Heart right ventricle (tissue), 16 donors: ENCODE results near the gene PPM1H. TPM values are rescaled to one million over a fixed set of nuclear protein-coding genes. Genes with fewer than 3 reads are reported as not detected.

Experiments used
- ATAC-seq, 8 donors: fragments of 200-7000 bp; cut with Tn5 transposase; one replicate each; pipeline ENCODE4 v1.9.1; 2020; ENCODE audit warnings: mild to moderate bottlenecking in 8 of 8, moderate library complexity in 8 of 8, moderate number of reproducible peaks in 1 of 8
- DNase-seq, 2 donors: peaks; one replicate each; pipeline ENCODE4 v3.0.0-alpha.2; 2020
- H3K27ac ChIP-seq, 10 donors: fragments of 200-600 bp; sonication (generic) in 2 of 10; one replicate each; pipeline versions ENCODE4 v1.5.0 to v1.8.0; 2020 to 2022; ENCODE audit warnings: mild to moderate bottlenecking in 3 of 10
- H3K27me3 ChIP-seq, 7 donors: fragments of 200-600 bp; one replicate each; pipeline ENCODE4 v1.8.0; 2021 to 2022; ENCODE audit warnings: mild to moderate bottlenecking in 2 of 7
- H3K36me3 ChIP-seq, 9 donors: fragments of 200-600 bp; sonication (generic) in 1 of 9; one replicate each; pipeline versions ENCODE4 v1.5.0 to v1.8.0; 2020 to 2022; ENCODE audit warnings: mild to moderate bottlenecking in 2 of 9
- H3K4me1 ChIP-seq, 9 donors: fragments of 200-600 bp; sonication (generic) in 1 of 9; one replicate each; pipeline versions ENCODE4 v1.5.0 to v1.8.0; 2020 to 2022; ENCODE audit warnings: mild to moderate bottlenecking in 4 of 9
- H3K4me3 ChIP-seq, 10 donors: fragments of 200-600 bp; sonication (generic) in 2 of 10; one replicate each; pipeline versions ENCODE4 v1.5.0 to v1.8.0; 2020 to 2022; ENCODE audit warnings: mild to moderate bottlenecking in 7 of 10, moderate library complexity in 2 of 10
- H3K9me3 ChIP-seq, 11 donors: fragments of 200-600 bp in 10 of 11; sonication (generic) in 2 of 11; one replicate each; pipeline versions ENCODE4 v1.5.0 to v1.8.0; 2013 to 2022; ENCODE audit warnings: mild to moderate bottlenecking in 2 of 11, control low read depth in 1 of 11, moderate library complexity in 1 of 11
- WGBS, 2 donors: extraction: QIAGEN DNeasy Blood & Tissue Kit; methylation state at CpG; one replicate each; pipeline ENCODE4 v1.1.7; 2013; ENCODE audit warnings: inconsistent platforms in 1 of 2; 5-methylcytosine and 5-hydroxymethylcytosine counted together
- intact Hi-C, 10 donors: fragments of 100-400 bp; cut with DNase I; formaldehyde crosslinking; loops; one replicate each; pipeline versions ENCODE4 v1.11.1 to v1.14.2; 2022
- polyA plus RNA-seq, 2 donors: library from polyadenylated mRNA; stranded (reverse); fragments of 200-250 nt; gene quantifications; one replicate each; pipeline ENCODE4 v1.2.3, GENCODE V29; 2013
- total RNA-seq, 10 donors: library from RNA; stranded (reverse); fragmentation: NEBNext Ultra II Directional in 3 of 10; extraction: Animal tissue kit (Norgen Biotek cat#: 25700) in 3 of 10; gene quantifications; one replicate each; pipeline versions ENCODE4 v1.2.1 to v1.2.4, GENCODE V29; 2021 to 2023
- TF ChIP-seq, protein P1 (sequence below), 9 donors: fragments of 200-600 bp; sonication (generic) in 2 of 9; IDR thresholded peaks; one replicate each; pipeline versions ENCODE4 v1.5.0 to v1.8.0; 2021 to 2022; ENCODE audit warnings: antibody characterized with exemption in 9 of 9, mild to moderate bottlenecking in 5 of 9, moderate library complexity in 1 of 9
- donor health status: Arrhythmogenic right ventricular cardiomyopathy.
- donor health status: ischemic (EF 13 %, LVEDD 7.1; RV severe dilation, severe dysfunction).
- donor health status: healthy with polysubstance abuse.
- donor health status: DM: no; HTN: yes; CAD: no.
- donor health status: DM: no; HTN: no; CAD: no.
- donor health status: ischemic (EF 25% LVEDD 6.9; RV normal size, moderate dysfunction).
- donor health status: ischemic (EF 25% LVEDD 5.7; RV mildly dilated, moderate dysfunction).
- donor health status: healthy.
- donor health status: DM: yes; HTN: yes; CAD: no.
- donor health status: Ischemic cardiomyopathy.
- donor health status: ischemic (EF 35%, LVEDD 5.7; RV mildly dilated, moderate dysfunction).
- donor health status: nonischemic (EF 11% LVEDD 7.7; RV severe dilation, severe dysfunction).
- donor health status: DM: yes; HTN: yes; CAD: no.
- donor health status: PGD.
- donor health status: ischemic (EF 29% LVEDD 5.4; RV normal size, mild dysfunction).
- donor health status: nonischemic (EF 23%, LVEDD 6.1; RV moderate dilation, normal function).

The PPM1H gene
- total and polyA plus RNA-seq, 12 donors = 0.62 to 7.1 (median 5.3) TPM

DNA sequence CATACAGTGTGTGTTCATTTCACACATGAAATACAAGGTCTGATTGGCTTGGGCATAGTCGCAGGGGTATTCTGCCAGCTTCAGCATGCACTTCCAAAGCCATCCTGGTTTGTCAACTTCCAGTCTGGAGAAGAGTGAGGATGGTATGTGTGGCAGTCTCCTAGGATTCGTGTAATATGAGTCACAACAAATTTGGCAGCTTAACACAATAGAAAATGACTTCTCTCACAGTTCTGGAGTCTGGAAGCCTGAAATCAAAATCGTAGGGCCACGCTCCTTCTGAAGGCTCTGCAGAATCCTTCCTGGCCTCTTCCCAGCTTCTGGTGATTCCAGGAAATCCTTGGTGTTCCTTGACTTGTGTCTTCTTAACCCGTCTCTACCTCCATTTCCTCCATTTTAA, 167.5 kb downstream of the PPM1H start:
- Histone ChIP-seq H3K9me3 (no peaks in the 10 kb centered on the region), H3K27ac (no peak overlapping the region), H3K4me3 (no peak overlapping the region), H3K4me1 (peaks cover 0 to 18% (median 2%) of the 10 kb centered on the region in 9 donors), H3K27me3 (no peaks in the 10 kb centered on the region), H3K36me3 (peaks cover 0 to 3% (median 0%) of the 10 kb centered on the region in 9 donors)
- ATAC-seq (peak in 1 of 8 donors; percentile 31), DNase-seq (no peak)
- TF ChIP-seq, protein P1, sequence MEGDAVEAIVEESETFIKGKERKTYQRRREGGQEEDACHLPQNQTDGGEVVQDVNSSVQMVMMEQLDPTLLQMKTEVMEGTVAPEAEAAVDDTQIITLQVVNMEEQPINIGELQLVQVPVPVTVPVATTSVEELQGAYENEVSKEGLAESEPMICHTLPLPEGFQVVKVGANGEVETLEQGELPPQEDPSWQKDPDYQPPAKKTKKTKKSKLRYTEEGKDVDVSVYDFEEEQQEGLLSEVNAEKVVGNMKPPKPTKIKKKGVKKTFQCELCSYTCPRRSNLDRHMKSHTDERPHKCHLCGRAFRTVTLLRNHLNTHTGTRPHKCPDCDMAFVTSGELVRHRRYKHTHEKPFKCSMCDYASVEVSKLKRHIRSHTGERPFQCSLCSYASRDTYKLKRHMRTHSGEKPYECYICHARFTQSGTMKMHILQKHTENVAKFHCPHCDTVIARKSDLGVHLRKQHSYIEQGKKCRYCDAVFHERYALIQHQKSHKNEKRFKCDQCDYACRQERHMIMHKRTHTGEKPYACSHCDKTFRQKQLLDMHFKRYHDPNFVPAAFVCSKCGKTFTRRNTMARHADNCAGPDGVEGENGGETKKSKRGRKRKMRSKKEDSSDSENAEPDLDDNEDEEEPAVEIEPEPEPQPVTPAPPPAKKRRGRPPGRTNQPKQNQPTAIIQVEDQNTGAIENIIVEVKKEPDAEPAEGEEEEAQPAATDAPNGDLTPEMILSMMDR (IDR thresholded peaks at IDR 0.05) = no peak
- intact Hi-C loops = loop anchor here in 1 of 10 donors (10.0 kb wide), 1 partner anchor 63 kb away; no protein-coding TSS in a partner anchor
- WGBS, 2 donors = 78 to 90% methylated on average over 5 of the region's 5 CpGs

DNA sequence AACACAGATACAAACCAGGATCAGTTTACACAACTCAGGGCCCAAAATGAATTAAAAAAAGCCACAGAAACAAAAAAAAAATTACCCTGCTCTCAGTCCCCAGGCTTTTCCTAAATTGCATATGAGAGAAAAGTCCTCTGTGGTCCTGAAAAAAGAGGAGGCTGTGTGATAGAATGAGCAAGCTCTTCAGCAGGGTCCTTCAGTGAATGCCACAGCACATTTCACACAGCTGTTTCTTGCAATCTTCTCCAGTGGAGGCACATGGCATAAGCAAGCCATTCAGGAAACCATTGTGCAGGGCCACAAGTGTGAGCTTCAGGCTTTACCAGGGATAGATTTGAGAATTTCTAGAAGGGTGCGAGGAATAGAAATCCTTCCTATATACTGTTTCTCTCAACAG, 168.5 kb downstream of the PPM1H start:
- H3K4me1 ChIP-seq = peaks cover 0 to 26% (median 9%) of the 10 kb centered on the region in 9 donors
- H3K4me3 ChIP-seq = no peak overlapping the region
- H3K36me3 ChIP-seq = peaks cover 0 to 3% (median 0%) of the 10 kb centered on the region in 9 donors
- H3K9me3 ChIP-seq = no peaks in the 10 kb centered on the region
- TF ChIP-seq, protein P1 (IDR thresholded peaks at IDR 0.05) = no peak
- H3K27ac ChIP-seq = no peak overlapping the region
- intact Hi-C loops = loop anchor here in 1 of 10 donors (10.0 kb wide), 1 partner anchor 62 kb away; no protein-coding TSS in a partner anchor
- no peak for ATAC-seq
- no peak for DNase-seq
- 100% methylated on average over 1 of the region's 1 CpG for WGBS, 2 donors
- H3K27me3 ChIP-seq = no peaks in the 10 kb centered on the region

DNA sequence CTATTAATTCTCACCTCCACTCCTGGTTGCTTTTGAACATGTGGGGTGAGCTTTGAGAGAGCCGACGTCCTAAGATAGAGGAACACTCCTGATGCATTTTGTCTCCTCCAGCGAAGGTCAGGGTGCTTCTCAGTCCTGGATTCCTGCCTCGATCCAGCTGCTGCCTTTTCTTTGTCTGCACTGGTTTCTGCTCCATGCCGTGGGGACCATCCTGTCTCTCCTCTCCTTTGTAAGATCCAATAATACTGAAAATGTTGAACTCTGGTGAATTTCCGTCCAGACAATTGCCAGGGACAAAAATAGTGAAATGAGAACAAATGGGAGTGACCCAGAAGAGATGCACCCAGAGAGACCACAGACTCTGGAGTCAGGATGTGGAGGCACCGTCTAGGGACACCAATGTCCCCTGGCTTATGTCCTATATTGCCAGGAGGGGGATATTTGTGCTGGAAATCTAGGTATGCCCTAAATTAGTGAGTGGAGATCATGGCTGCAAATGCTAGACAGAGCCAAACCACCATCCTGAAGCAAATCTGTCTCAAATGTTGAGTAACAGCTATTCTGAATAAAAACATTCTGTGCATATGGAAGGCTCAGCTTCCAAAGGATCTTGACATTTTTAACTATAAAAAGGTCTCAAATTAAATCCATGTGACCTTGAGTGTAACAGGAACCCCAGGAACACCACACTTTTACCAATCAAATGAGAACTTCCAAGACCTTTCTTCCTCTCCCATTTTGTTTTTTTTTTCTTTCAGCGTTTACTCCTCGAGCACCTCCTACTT, 170.9 kb downstream of the PPM1H start:
- Histone ChIP-seq H3K27me3 (no peaks in the 10 kb centered on the region), H3K27ac (peak overlapping the region in 6 of 10 donors; percentile 11 to 58 (median 32)), H3K4me3 (no peak overlapping the region), H3K4me1 (peaks cover 0 to 34% (median 19%) of the 10 kb centered on the region in 9 donors), H3K36me3 (peaks cover 0 to 3% (median 0%) of the 10 kb centered on the region in 9 donors), H3K9me3 (no peaks in the 10 kb centered on the region)
- ATAC-seq (peak in 5 of 8 donors; percentile 17 to 52 (median 29)), DNase-seq (no peak)
- 61 to 68% methylated on average over 9 of the region's 9 CpGs for WGBS, 2 donors
- TF ChIP-seq, protein P1 (IDR thresholded peaks at IDR 0.05) = no peak
- intact Hi-C loops = loop anchor here in 1 of 10 donors (10.0 kb wide), 1 partner anchor 59 kb away; no protein-coding TSS in a partner anchor

DNA sequence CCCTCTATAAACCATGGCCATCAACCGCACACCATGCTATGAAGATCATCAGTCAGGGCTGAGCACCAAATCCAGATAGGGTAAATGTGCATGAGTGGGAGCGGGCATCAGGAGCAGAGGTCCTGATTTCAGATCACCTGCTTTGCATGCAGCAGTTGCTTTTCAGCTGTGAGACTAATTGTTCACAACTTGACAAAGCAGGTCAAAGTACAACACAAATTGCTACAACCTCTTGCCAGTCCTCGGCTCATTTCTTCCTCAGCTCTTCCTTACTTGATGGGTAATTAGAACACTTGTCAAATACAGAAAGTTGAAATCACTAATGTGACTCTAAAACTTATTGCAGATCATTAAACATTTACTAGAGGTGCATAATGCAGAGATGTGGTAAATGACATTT, 171.6 kb downstream of the PPM1H start:
- WGBS, 2 donors = 78 to 98% methylated on average over 3 of the region's 3 CpGs
- Histone ChIP-seq H3K36me3 (peaks cover 0 to 3% (median 0%) of the 10 kb centered on the region in 9 donors), H3K9me3 (no peaks in the 10 kb centered on the region), H3K27ac (peak overlapping the region in 3 of 10 donors; percentile 34 to 58 (median 35)), H3K4me3 (no peak overlapping the region), H3K4me1 (peaks cover 0 to 34% (median 19%) of the 10 kb centered on the region in 9 donors), H3K27me3 (no peaks in the 10 kb centered on the region)
- TF ChIP-seq, protein P1 (IDR thresholded peaks at IDR 0.05) = no peak
- DNase-seq = no peak
- no peak for ATAC-seq
- intact Hi-C loops = loop anchor here in 1 of 10 donors (10.0 kb wide), 1 partner anchor 59 kb away; no protein-coding TSS in a partner anchor
